Liver (tissue), 3 donors: ENCODE measurements around the gene ARVCF.

Source experiments
- ATF3 ChIP-seq: IDR thresholded peaks from 2 replicates; pipeline ENCODE4 v1.6.1; 2016; ENCODE audit warnings: antibody characterized with exemption
- EGR1 ChIP-seq, 2 donors: IDR thresholded peaks; 2 replicates each; pipeline ENCODE4 v1.6.1; 2016 to 2018; ENCODE audit warnings: antibody characterized with exemption in 2 of 2, low read depth in 2 of 2
- GABPA ChIP-seq, 2 donors: IDR thresholded peaks in 1 of 2; conservative IDR thresholded peaks in 1 of 2; 2 replicates each; pipeline ENCODE4 v1.6.1; 2016; ENCODE audit warnings: antibody characterized with exemption in 2 of 2, mild to moderate bottlenecking in 1 of 2, moderate library complexity in 1 of 2
- JUND ChIP-seq, 2 donors: IDR thresholded peaks; 2 replicates each; pipeline ENCODE4 v1.6.1; 2016; ENCODE audit warnings: antibody characterized with exemption in 2 of 2
- MAX ChIP-seq: IDR thresholded peaks from 2 replicates; pipeline ENCODE4 v1.6.1; 2016; ENCODE audit warnings: antibody characterized with exemption
- RAD21 ChIP-seq, 2 donors: IDR thresholded peaks; 2 replicates each; pipeline ENCODE4 v1.6.1; 2016; ENCODE audit warnings: antibody characterized with exemption in 2 of 2, mild to moderate bottlenecking in 2 of 2
- REST ChIP-seq: IDR thresholded peaks from 2 replicates; pipeline ENCODE4 v1.6.1; 2016; ENCODE audit warnings: antibody characterized with exemption, mild to moderate bottlenecking
- SP1 ChIP-seq: IDR thresholded peaks from 2 replicates; pipeline ENCODE4 v1.6.1; 2018; ENCODE audit warnings: antibody characterized with exemption, mild to moderate bottlenecking
- TAF1 ChIP-seq: conservative IDR thresholded peaks from 2 replicates; pipeline ENCODE4 v1.6.1; 2016; ENCODE audit warnings: antibody characterized with exemption, mild to moderate bottlenecking
- YY1 ChIP-seq: IDR thresholded peaks from 2 replicates; pipeline ENCODE4 v1.6.1; 2016; ENCODE audit warnings: antibody characterized with exemption, mild to moderate bottlenecking
- TF ChIP-seq, protein P1 (sequence below): fragments of 150-350 bp; IDR thresholded peaks from 2 replicates; pipeline ENCODE4 v1.5.1; 2017; ENCODE audit warnings: improper control_type of control experiment, low read depth, low read length; ENCODE audit not compliant: missing input control
- donor health status: healthy.
- donor health status: healthy.

DNA sequence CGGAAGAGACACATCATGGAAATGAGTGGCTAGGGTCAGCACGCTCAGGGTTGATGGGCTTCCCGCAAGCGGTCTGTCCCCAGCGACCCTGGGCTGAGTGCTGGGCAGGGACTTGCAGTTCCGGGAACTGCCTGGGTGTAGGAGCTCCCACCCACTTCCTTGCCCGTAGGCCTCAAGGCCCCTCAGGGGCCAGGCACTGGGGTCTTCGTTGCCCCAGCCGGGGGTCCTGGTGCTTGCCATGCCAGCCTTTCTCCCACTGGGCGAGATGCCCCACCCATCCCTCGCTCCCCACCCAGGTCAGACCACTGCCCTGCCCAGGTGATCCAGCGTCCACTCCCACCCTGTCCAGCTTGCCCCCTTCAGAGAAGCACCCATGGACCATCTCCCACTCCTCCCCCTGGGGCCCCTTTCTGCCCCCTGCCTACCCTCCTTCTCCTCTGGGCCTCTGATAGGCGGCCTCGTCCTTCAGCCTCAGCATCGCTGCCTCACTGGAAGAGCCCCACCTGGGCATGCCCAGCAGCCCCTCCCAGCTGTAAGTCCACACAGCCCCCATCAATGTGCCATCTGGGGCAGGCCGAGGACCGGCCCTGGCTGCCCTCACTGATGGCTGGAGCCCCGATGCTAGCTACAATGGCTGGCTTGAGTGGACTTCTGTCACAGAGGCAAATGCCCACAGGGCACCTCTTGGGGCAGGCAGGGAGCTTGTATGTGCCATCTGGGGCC lies 45.6 kb upstream of the ARVCF start:
- TF ChIP-seq SP1: no peak
- TF ChIP-seq, protein P1, sequence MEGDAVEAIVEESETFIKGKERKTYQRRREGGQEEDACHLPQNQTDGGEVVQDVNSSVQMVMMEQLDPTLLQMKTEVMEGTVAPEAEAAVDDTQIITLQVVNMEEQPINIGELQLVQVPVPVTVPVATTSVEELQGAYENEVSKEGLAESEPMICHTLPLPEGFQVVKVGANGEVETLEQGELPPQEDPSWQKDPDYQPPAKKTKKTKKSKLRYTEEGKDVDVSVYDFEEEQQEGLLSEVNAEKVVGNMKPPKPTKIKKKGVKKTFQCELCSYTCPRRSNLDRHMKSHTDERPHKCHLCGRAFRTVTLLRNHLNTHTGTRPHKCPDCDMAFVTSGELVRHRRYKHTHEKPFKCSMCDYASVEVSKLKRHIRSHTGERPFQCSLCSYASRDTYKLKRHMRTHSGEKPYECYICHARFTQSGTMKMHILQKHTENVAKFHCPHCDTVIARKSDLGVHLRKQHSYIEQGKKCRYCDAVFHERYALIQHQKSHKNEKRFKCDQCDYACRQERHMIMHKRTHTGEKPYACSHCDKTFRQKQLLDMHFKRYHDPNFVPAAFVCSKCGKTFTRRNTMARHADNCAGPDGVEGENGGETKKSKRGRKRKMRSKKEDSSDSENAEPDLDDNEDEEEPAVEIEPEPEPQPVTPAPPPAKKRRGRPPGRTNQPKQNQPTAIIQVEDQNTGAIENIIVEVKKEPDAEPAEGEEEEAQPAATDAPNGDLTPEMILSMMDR: no peak
- TF ChIP-seq RAD21 (IDR thresholded peaks at IDR 0.05): no peak
- TF ChIP-seq TAF1: no peak
- TF ChIP-seq REST: no peak
- TF ChIP-seq ATF3: no peak
- no peak for TF ChIP-seq YY1
- TF ChIP-seq EGR1 (IDR thresholded peaks at IDR 0.05; ENCODE audit: low read depth in 2 of 2): no peak
- no peak for TF ChIP-seq GABPA (IDR thresholded peaks at IDR 0.05 in 1 of 2, conservative IDR thresholded peaks at IDR 0.05 in 1 of 2)
- no peak for TF ChIP-seq MAX
- TF ChIP-seq JUND (IDR thresholded peaks at IDR 0.05): no peak
